Urothelium cell line (cell line): ENCODE results near the gene NRM.
"Not testable (repeated sequence)": the region's sequence is repeated elsewhere in the genome, so short reads cannot be mapped to it uniquely, and the experiment has no call there.

Source experiments
- DNase-seq: peaks from one replicate; pipeline ENCODE4 v3.0.0; 2011; ENCODE audit warnings: low spot score, mixed read lengths
- FAIRE-seq: peaks from 2 replicates; lab custom pipeline; 2011; peaks lifted over from hg19 to GRCh38; lab: Jason Lieb, UNC

The NRM gene

GRCh38 chr6:30690403-30691207 lies at the start of gene NRM:
Gene NRM (minus strand): TSS chr6:30690984. CDS start chr6:30690974, 10 bp downstream.
- FAIRE-seq (peak; percentile 55), DNase-seq (peak; percentile 91)

- DNase-seq: no peak
- no peak for FAIRE-seq
These were observed 49.7 kb upstream of the NRM start for GRCh38 chr6:30740540-30740870.

- no peak for FAIRE-seq
- DNase-seq: no peak
These were observed 47.7 kb upstream of the NRM start for GRCh38 chr6:30738532-30738931.

- no peak for DNase-seq
These were observed 45.0 kb upstream of the NRM start for GRCh38 chr6:30735668-30736314.

GRCh38 chr6:30732237-30732943 lies 41.6 kb upstream of the NRM start:
- DNase-seq: no peak
- no peak for FAIRE-seq

More at GRCh38 chr6:30735668-30736314, 45.0 kb upstream of the NRM start:
- FAIRE-seq: no peak

GRCh38 chr6:30730601-30731435 lies 40.0 kb upstream of the NRM start:
- FAIRE-seq: no peak
- no peak for DNase-seq

- DNase-seq: no peak
These were observed 37.3 kb upstream of the NRM start for GRCh38 chr6:30727920-30728553.

GRCh38 chr6:30726506-30727413 lies 36.0 kb upstream of the NRM start:
- no peak for FAIRE-seq
- no peak for DNase-seq

More at GRCh38 chr6:30727920-30728553, 37.3 kb upstream of the NRM start:
- no peak for FAIRE-seq

GRCh38 chr6:30725713-30726505 lies 35.1 kb upstream of the NRM start:
- FAIRE-seq (no peak), DNase-seq (no peak)

GRCh38 chr6:30724906-30725667 lies 34.3 kb upstream of the NRM start:
- no peak for FAIRE-seq
- DNase-seq: no peak

GRCh38 chr6:30723843-30724741 lies 33.3 kb upstream of the NRM start:
- FAIRE-seq, DNase-seq: not testable (repeated sequence)

- not testable (repeated sequence) for DNase-seq
- peak; percentile 20 for FAIRE-seq
These were observed 32.5 kb upstream of the NRM start for GRCh38 chr6:30723159-30723842.

GRCh38 chr6:30722280-30723112 lies 31.7 kb upstream of the NRM start:
- FAIRE-seq (no peak), DNase-seq (peak; percentile 66)

GRCh38 chr6:30722025-30722279 lies 31.2 kb upstream of the NRM start:
- not testable (repeated sequence) for DNase-seq, FAIRE-seq

- peak; percentile 88 for DNase-seq
These were observed 30.6 kb upstream of the NRM start for GRCh38 chr6:30721198-30722024.

More at GRCh38 chr6:30721198-30722024, 30.6 kb upstream of the NRM start:
- FAIRE-seq: no peak
